PC-9 (cell line): ENCODE results near the gene TMEM45A. TPM values are rescaled to one million over a fixed set of nuclear protein-coding genes. Genes with fewer than 3 reads are reported as not detected.
"Not testable (repeated sequence)": the region's sequence is repeated elsewhere in the genome, so short reads cannot be mapped to it uniquely, and the experiment has no call there.

ENCODE experiments used
- BruUV-seq: library from RNA; stranded (reverse); fragments of 400-500 nt; replicated peaks from 2 replicates; lab custom pipeline; 2021; lab: Mats Ljungman, UMichigan
- CTCF ChIA-PET: fragments of 300-600 bp; sonication (Branson Sonifier 250); formaldehyde crosslinking; loops from one replicate; lab custom pipeline; 2022; ENCODE audit warnings: antibody characterized with exemption; lab: Charles Lee
- POLR2A ChIA-PET: fragments of 300-600 bp; sonication (Branson Sonifier 250); formaldehyde crosslinking; loops from one replicate; lab custom pipeline; 2022; ENCODE audit warnings: antibody characterized with exemption; ENCODE audit not compliant: unreplicated experiment; lab: Charles Lee
- DNase-seq, 2 experiments: peaks; one replicate each; pipeline versions ENCODE4 v3.0.0 to v3.0.0-alpha.2; 2015 to 2022; ENCODE audit warnings: mixed read lengths in 1 of 2
- H2AFZ ChIP-seq: fragments of 200-600 bp; sonication (generic); 2 replicates; pipeline ENCODE4 v1.8.1; 2017; ENCODE audit warnings: antibody characterized with exemption
- H3F3A ChIP-seq: fragments of 200-600 bp; sonication (generic); 2 replicates; pipeline ENCODE4 v1.8.1; 2017; ENCODE audit warnings: antibody characterized with exemption, mild to moderate bottlenecking, low read depth; ENCODE audit not compliant: insufficient read depth
- H3K27ac ChIP-seq: fragments of 200-600 bp; sonication (generic); 2 replicates; pipeline ENCODE4 v1.6.1; 2016; ENCODE audit warnings: mixed run types
- H3K27me3 ChIP-seq: fragments of 200-600 bp; sonication (generic); 2 replicates; pipeline ENCODE4 v1.6.1; 2016; ENCODE audit warnings: low read depth, mixed run types; ENCODE audit not compliant: insufficient read depth
- H3K36me3 ChIP-seq: fragments of 200-600 bp; sonication (generic); 2 replicates; pipeline ENCODE4 v1.6.1; 2016; ENCODE audit warnings: low read depth, mixed run types
- H3K4me1 ChIP-seq: fragments of 200-600 bp; sonication (generic); replicated peaks from 2 replicates; pipeline ENCODE4 v1.6.1; 2016; ENCODE audit warnings: mixed run types; ENCODE audit not compliant: insufficient read depth
- H3K4me2 ChIP-seq: fragments of 200-600 bp; sonication (generic); 2 replicates; pipeline ENCODE4 v1.6.1; 2017; ENCODE audit warnings: mixed run types
- H3K4me3 ChIP-seq: fragments of 200-600 bp; sonication (generic); 2 replicates; pipeline ENCODE4 v1.6.1; 2016; ENCODE audit warnings: mixed run types
- H3K79me2 ChIP-seq: fragments of 200-600 bp; sonication (generic); 2 replicates; pipeline ENCODE4 v1.6.1; 2017; ENCODE audit warnings: low read depth, mixed run types
- H3K9me2 ChIP-seq: fragments of 200-600 bp; sonication (generic); 2 replicates; pipeline ENCODE4 v1.8.1; 2017; ENCODE audit warnings: mild to moderate bottlenecking; ENCODE audit not compliant: insufficient read depth
- H3K9me3 ChIP-seq: fragments of 200-600 bp; sonication (generic); 2 replicates; pipeline ENCODE4 v1.8.1; 2016; ENCODE audit warnings: low read depth; ENCODE audit not compliant: insufficient read depth
- H4K20me1 ChIP-seq: fragments of 200-600 bp; sonication (generic); 2 replicates; pipeline ENCODE4 v1.8.1; 2017; ENCODE audit not compliant: insufficient read depth
- EZH2 ChIP-seq: fragments of 200-600 bp; sonication (generic); IDR thresholded peaks from 2 replicates; pipeline ENCODE4 v1.8.0; 2017; ENCODE audit warnings: antibody characterized with exemption, low read depth
- intact Hi-C: fragments of 100-400 bp; cut with micrococcal nuclease; formaldehyde crosslinking; loops from one replicate; pipeline ENCODE4 v1.10.0; 2022; ENCODE audit not compliant: unreplicated experiment
- total RNA-seq: library from RNA; stranded (reverse); gene quantifications from 2 replicates; pipeline ENCODE4 v1.2.3, GENCODE V29; 2021
- TF ChIP-seq, protein P1 (sequence below): fragments of 200-600 bp; sonication (generic); conservative IDR thresholded peaks from 2 replicates; pipeline ENCODE4 v1.6.1; 2017; ENCODE audit warnings: mixed run types, antibody characterized with exemption, mild to moderate bottlenecking, moderate library complexity

Gene TMEM45A
- total RNA-seq, 1 experiment from 2014 or later: 31.1 TPM

DNA sequence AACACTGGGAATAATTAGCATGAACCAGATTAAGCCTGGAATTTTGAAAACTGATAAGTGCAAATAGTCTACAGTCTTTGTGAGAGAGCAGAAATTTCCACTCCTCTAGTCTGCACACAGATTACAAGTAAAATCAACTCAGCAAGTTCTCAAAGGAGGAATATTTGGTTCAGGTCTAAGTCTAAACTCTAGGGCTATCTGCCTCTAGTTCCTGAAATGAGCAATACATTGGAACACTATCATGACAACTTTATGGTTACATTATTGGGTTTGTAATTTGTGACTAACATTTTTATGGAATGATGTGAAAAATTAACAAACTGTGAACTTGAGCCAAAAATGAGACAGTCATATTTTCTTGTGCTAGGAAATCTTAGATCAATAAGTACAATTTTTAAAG, 86.2 kb downstream of the TMEM45A start:
- TF ChIP-seq, protein P1, sequence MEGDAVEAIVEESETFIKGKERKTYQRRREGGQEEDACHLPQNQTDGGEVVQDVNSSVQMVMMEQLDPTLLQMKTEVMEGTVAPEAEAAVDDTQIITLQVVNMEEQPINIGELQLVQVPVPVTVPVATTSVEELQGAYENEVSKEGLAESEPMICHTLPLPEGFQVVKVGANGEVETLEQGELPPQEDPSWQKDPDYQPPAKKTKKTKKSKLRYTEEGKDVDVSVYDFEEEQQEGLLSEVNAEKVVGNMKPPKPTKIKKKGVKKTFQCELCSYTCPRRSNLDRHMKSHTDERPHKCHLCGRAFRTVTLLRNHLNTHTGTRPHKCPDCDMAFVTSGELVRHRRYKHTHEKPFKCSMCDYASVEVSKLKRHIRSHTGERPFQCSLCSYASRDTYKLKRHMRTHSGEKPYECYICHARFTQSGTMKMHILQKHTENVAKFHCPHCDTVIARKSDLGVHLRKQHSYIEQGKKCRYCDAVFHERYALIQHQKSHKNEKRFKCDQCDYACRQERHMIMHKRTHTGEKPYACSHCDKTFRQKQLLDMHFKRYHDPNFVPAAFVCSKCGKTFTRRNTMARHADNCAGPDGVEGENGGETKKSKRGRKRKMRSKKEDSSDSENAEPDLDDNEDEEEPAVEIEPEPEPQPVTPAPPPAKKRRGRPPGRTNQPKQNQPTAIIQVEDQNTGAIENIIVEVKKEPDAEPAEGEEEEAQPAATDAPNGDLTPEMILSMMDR: no peak
- TF ChIP-seq EZH2: no peak
- Histone ChIP-seq H3K79me2 (no peaks in the 10 kb centered on the region), H3K27me3 (no peaks in the 10 kb centered on the region), H3F3A (no peaks in the 10 kb centered on the region), H3K4me3 (no peak overlapping the region), H3K27ac (no peak overlapping the region), H3K4me2 (no peak overlapping the region), H2AFZ (no peak overlapping the region), H3K9me3 (no peaks in the 10 kb centered on the region), H3K36me3 (no peaks in the 10 kb centered on the region), H4K20me1 (no peaks in the 10 kb centered on the region), H3K4me1 (no peaks in the 10 kb centered on the region), H3K9me2 (no peaks in the 10 kb centered on the region)
- CTCF ChIA-PET: no interaction called here
- no TSS peak for BruUV-seq
- POLR2A ChIA-PET: no interaction called here
- DNase-seq: no peak
- intact Hi-C loops: no loop called here

DNA sequence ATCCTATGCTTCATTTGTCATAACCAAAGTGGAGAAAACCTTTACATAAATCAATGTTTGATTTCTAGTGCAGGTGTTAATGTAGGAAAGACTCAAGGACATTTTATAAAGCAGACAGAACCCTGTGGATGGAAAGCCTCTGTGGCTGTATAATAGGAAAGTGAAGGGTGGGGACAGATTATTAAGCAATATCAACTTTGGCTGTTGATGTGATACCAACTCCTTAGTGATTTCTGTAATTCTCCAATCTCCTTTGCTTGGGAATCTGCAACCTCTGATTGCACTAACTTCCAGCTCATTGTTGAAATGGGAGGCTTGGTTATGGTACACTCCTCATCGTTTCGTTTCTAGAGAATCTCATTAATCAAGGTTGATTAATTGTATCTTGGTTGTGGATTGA, 87.7 kb downstream of the TMEM45A start:
- Histone ChIP-seq H3K36me3 (no peaks in the 10 kb centered on the region), H3K9me2 (no peaks in the 10 kb centered on the region), H3K4me3 (no peak overlapping the region), H3K27me3 (no peaks in the 10 kb centered on the region), H3F3A (no peaks in the 10 kb centered on the region), H3K4me1 (no peaks in the 10 kb centered on the region), H3K79me2 (no peaks in the 10 kb centered on the region), H4K20me1 (no peaks in the 10 kb centered on the region), H3K27ac (no peak overlapping the region), H3K4me2 (no peak overlapping the region), H2AFZ (no peak overlapping the region), H3K9me3 (no peaks in the 10 kb centered on the region)
- intact Hi-C loops: no loop called here
- TF ChIP-seq, protein P1: no peak
- no peak for TF ChIP-seq EZH2
- DNase-seq: no peak
- CTCF ChIA-PET: interaction anchor here (1.0 kb wide), 1 partner anchor 117 kb away, joined by 3 read pairs; no protein-coding TSS in a partner anchor
- no TSS peak for BruUV-seq
- POLR2A ChIA-PET: no interaction called here

DNA sequence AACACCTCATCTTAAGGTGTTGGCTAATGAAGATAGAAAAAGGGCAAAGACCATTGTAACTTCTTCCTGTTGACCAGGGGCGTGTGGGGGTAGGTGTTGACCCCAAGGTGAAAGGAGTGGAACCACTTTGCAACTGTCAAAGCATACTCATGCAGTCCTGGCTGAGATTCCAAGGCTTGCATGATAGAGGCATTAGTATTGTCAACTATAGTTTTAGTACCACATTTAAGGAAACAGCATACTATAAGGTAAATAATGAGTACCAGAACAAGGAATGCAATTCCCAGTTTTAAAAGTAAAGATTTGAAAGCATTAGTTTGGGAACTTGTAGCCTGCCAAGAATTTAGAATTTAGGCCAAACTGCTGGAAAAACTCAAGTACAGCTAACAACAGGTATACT, 89.2 kb downstream of the TMEM45A start:
- Histone ChIP-seq H2AFZ (no peak overlapping the region), H3K4me1 (no peaks in the 10 kb centered on the region), H3K9me2 (no peaks in the 10 kb centered on the region), H3K4me2 (no peak overlapping the region), H4K20me1 (no peaks in the 10 kb centered on the region), H3K27ac (no peak overlapping the region), H3K27me3 (no peaks in the 10 kb centered on the region), H3K36me3 (no peaks in the 10 kb centered on the region), H3K9me3 (no peaks in the 10 kb centered on the region), H3K79me2 (no peaks in the 10 kb centered on the region), H3K4me3 (no peak overlapping the region), H3F3A (no peaks in the 10 kb centered on the region)
- ChIA-PET POLR2A (no interaction called here), CTCF (no interaction called here)
- DNase-seq: no peak
- intact Hi-C loops: no loop called here
- BruUV-seq: no TSS peak
- no peak for TF ChIP-seq EZH2
- TF ChIP-seq, protein P1: no peak

DNA sequence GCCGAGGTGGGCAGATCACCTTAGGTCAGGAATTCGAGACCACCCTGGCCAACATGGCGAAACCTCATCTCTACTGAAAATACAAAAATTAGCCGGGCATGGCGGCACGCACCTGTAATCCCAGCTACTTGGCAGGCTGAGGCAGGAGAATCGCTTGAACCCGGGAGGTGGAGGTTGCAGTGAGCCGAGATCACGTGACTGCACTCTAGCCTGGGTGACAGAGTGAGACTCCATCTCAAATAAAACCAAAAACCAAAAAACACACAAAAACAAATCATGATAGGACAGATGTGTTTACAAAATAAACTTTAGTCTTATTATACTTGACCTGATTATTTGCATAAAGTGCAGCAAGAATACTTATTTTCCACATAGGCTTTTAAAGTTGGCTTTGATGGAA, 89.7 kb downstream of the TMEM45A start:
- POLR2A ChIA-PET, H3K27me3 ChIP-seq, intact Hi-C loops, H4K20me1 ChIP-seq, H3K4me2 ChIP-seq, H3K27ac ChIP-seq, DNase-seq, H2AFZ ChIP-seq, H3K9me3 ChIP-seq, H3K36me3 ChIP-seq, H3F3A ChIP-seq, BruUV-seq, H3K79me2 ChIP-seq, H3K4me1 ChIP-seq, H3K9me2 ChIP-seq, H3K4me3 ChIP-seq: not testable (repeated sequence)
- CTCF ChIA-PET: interaction anchor here (0.6 to 0.9 kb wide), 2 partner anchors 119 to 1042 kb away, joined by 3 read pairs; no protein-coding TSS in a partner anchor
